HG03575 (cell line): ENCODE results near the gene MCF2L.

Source experiments
- ATAC-seq: cut with Tn5 transposase; IDR thresholded peaks from one replicate; pipeline ENCODE4 v1.9.1; 2021; ENCODE audit not compliant: unreplicated experiment, insufficient number of reproducible peaks, low FRiP score; ENCODE audit errors: extremely low read depth

Gene MCF2L

DNA sequence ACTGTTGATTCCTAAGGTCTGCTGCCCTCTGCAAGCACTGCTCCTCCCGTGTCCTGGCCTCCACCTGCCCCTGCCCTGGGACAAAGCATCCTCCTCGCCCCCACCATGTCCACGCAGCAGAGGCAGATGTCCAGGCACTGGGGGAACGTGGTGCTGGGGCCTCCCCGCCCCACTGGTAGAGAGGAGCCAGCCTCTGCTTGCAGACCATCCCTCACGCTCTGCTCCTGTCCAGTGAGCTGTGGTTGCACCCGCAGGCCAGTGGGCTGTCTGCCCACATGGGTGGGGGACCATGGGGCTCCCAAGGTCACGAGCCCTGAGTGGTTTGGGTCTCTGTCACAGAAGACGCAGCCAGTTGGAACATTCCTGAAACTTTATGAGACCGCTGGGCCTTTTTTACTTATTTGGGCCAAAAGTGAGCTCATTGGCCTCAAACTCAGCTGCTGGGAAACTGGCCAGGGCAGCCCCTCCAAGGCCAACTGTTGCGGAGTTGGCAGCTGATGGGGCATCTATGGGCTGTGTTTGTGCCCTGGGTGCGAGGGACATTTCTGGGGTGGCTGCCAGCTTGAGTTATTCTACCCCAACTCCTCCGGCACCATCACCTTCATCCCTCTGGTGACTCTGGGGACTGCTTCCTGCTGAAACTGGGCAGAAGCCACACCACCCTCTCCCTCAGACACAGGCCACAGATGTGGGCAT is 71.7 kb downstream of the MCF2L start:
- ATAC-seq, result no peak

DNA sequence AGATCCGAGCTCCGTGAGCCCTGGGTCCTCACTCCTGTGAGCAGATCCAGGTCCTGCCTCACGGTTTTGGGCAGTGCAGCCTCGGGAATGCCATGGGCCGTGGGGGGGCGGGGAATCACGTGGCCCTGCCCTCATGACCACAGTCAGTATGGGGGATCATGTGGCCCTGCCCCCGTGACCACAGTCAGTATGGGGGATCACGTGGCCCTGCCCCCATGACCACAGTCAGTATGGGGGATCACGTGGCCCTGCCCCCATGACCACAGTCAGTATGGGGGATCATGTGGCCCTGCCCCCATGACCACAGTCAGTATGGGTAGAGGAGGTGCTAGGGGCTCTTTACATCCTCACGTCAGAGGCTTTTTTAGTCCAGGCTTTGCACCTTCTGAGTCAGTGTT is 72.3 kb downstream of the MCF2L start:
- no peak for ATAC-seq

DNA sequence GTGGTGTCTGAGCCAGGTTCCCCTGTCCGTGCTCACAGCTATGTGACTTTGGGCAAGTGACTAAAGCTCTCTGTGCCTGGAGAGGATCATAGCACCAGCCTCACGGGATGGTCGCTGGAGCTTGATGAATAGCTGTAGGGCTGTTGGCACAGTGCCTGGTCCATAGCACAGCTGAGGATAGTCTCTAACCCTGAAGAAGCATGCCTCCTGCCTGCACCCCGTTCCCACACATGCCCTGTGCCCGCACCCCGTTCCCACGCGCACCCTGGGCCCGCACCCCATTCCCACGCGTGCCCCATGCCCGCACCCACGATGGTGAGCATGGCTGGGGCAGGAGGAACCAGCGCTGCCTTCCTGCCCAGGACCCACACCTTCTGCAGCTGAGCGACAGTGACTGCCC is 72.9 kb downstream of the MCF2L start:
- ATAC-seq, result no peak

DNA sequence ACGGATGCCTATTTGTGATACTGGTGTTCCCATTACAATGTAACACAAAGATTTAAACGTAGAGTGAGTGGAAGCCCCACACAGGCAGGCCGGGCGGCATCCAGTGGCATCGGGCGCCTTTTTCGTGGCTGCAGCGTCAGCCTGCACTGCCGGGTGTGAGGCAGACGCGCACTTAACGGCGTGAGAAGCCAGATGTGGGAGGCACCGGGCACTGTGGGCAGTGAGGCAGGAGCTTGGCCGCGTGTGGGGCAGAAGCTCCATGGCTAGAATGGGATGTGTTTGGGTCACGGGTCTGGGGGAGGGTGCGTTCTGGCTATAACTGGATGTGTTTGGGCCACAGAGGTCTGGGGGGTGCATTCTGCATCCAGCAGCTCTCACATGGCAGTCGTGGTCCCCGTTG is 73.4 kb downstream of the MCF2L start:
- ATAC-seq, result no peak

DNA sequence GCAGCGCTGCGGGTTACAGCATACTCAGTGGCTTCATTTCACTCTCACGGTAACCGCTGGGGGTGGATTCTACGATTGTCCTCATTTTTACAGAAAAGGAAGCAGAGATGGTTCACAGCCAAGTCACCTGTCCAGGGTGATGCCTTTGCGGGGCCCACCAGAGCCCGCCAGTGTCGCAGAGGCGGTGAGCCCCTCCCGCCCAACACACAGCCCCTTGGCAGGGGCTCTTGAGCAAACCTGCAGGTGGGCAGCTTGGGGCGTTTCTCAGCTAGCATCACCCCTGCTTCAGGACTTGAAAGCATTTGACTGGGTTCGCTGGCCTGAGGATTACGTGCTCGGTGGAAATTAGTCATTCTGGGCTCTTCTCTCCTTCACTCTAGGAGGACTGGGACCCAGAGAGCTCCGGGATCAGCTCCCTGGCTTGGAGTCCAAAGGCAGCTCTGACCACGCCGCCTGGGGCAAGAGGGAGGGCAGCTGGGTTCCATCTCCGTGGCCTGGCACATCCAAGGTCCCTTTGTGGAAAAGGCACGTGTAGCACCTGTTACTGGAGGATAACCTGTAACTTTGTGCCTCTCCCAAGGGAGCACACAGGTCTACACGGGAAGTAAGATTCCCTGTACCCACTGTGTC is 74.1 kb downstream of the MCF2L start:
- ATAC-seq, result no peak

DNA sequence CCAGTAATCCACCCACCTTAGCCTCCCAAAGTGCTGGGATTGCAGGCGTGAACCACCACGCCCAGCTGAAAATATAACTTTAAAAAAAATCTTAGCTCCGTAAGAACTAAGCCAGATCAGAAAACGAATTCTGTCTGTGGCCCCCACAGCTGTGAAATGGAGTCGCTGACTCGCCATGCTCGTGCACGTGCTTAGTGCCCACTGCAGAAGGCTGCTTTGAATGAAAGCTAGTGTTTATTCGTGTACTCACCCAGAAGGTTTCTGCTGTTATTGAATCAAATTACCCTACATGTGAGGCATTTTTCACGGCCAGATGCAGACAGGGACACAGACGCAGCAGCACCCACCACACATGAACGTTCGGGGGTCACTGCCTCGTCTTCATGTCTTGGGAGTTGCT is 74.9 kb downstream of the MCF2L start:
- ATAC-seq, result no peak

DNA sequence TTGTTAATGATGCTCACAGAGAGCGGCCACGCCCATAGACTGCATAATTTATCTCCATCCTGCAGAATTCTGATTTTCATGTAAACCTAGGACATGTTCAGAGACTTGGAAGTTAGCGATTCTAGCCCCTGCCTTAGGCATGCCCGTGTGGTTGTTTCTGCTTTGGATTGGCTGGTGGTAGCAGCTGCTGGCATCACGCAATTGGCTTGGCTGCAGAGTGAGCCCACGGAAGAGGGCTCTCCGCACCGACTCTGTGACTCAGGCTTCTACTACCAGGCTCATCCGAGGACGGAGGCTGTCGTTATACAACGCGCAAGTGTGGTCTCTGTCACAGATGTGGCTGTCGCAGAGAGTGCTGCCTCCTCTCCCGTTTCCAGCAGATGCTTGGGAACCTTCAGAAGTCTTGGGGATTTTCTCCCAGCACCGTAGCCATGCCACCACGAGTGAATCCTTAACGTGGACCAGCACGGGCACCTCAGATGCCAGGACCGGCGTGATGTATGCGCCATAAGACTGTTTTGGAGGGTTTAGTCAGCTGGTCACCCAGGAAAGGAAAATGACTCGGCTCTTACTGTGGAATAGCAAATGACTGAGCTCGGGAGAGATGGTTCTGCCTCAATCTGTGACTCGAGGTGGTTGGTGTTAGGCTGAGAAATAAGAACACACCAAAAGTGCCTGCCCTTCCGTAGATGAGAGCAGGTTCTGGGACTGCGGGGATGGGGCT is 75.5 kb downstream of the MCF2L start:
- no peak for ATAC-seq

DNA sequence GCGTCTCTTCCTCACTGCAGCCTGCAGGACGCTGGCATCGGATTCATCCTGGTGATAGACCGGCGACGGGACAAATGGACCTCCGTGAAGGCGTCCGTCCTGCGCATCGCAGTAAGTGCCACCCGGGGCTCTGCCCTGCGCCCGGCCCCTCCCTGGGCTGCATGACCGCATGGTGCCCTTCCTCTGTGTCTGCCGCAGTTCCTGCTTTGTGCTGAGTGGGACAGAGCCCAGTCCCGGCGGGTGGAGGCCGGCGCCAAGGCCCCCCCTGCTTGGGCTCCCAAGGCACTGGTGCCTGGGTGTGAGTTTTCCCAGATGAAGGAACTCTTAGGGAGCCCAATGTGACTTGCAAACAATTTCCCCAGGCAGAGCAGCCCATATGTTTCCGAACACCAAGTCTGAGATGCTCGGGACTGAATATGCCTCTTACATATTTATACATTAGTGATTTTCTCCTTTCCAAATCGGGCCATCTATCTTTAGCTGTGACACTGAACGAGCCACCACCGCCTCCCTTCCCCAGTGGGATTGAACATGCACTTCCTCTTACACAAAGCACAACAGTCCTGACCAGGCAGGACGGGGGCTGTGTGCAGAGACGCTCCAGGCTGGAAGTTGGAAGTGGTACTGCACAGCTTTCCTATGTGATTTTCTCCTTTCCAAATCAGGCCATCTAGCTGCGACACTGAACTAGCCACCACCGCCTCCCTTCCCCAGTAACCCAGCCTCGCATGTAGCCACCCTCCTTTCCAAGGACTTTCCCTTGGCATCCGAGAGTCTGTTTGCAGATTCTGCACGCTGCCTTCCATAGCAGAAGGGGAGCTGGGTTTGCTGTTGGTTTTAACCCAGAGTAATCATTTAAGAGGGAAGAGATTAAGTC is 76.5 kb downstream of the MCF2L start:
- ATAC-seq, result no peak

DNA sequence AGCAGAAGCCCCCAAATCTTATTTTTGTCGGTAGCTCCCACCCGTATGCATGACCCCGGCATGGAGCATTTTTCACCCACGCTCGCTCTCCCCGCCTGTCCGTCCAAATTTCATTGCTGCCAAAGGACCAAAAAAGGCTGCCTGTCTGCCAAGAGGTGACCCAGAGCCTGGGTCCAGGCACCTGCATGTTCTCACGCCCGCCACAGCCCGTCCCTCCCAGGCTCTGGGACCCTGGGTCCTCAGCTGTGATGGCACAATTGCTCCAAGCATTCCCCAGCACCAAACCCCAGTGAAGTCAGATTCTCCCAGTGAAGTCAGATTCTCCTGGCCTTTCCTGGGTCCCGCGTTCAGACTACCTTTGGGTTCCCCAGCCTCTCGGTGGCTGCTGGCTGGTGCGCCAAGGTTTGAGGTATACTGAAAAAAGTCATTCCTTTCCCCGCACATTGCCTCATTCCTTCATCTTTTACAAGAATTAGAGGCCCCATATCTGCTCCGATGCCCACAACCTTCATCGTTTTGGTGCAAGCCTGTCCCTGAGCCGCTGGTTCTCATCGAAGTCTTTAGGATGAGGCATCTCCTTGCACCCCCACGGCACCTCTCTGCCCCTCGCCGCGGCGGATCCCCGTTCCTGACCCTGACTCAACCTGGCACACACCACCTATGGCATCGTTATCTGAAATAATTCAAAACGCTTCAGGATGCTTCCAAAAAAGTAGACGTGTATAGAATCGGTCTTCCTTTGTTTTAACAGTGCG is 77.3 kb downstream of the MCF2L start:
- no peak for ATAC-seq

DNA sequence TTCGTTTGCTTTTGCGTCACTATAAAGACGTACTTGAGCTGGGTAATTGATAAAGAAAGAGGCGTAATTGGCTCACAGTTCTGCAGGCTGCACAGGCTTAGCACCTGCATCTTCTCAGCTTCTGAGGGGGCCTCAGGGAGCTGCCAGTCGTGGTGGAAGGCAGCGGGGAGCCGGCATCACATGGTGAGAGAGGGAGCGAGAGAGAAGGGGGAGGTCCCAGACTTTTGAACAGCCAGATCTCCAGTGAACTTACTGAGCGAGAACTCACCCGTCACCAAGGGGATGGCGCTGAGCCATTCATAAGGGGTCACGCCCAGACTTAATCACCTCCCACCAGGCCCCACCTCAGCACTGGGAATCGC is 77.8 kb downstream of the MCF2L start:
- ATAC-seq, result no peak

DNA sequence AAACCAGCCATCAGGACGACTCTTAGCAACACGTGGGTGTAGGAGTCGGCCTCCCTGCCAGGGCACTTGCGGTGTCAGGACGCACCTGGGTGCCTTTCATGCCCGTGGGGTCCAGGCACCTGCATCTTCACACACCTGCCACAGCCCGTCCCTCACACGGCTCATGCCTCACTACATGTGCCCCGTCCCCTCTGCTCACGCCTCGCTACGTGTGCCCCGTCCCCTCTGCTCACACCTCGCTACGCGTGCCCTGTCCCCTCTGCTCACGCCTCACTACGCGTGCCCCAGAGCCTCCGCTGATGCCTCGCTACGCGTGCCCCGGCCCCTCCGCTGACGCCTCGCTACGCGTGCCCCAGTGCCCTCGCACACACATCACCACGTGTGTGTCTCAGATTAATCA is 78.6 kb downstream of the MCF2L start:
- ATAC-seq, result no peak

DNA sequence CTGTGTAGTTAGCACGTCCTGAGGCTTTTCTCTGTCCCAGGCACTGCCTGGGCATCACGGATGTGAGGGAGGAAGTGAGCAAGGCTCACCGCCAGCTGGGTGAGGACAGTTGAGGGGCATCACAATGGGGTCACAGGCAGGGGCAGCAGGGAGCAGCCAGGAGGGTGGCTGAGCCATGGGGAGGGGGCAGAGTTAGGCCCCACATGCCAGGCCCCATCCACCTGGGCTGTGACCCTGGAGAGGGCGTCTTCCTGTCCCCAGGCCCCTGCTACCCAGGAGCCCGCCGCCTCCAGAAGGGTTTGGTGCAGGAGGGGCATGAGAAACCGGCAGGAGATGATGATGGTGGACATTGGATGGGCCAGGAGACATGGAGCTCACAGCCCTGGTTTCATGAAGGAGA is 79.8 kb downstream of the MCF2L start:
- no peak for ATAC-seq

DNA sequence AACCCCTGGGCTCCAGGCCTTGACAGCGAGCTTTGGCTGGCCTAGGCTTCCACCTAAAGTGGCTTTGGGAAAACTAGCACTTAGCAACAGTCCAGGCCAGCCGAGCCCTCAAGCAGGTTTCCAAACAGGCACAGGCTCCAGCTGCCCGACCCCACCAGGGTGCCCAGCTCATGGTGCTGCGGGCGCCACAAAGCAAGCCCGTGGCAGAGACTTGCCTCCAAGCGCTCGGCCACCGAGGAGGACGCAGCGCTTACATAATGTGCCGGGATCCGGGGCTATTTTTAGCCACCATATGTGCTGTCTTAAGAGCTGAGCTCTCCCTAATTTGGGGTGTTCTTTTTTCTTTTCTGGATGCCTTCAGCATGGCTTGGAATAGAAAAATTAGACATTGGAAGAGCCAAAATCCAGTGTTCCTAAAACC is 80.5 kb downstream of the MCF2L start:
- no peak for ATAC-seq

DNA sequence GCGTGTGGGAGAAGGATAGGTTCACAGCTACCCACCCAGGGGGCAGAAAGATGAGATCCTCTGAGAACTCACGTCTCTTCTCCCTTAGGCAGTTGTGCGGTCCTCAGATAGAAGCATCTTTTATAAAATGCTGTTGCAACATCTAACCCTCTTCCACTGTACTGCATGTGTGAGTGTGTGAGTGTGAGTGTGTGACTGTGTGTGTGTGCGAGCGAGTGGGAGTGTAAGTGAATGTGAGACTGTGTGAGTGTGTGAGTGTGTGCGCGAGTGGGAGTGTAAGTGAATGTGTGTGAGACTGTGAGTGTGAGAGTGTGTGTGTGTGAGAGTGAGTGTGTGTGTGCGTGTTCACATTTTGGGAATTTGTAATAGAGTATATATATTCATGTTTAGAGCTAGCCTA is 81.0 kb downstream of the MCF2L start:
- no peak for ATAC-seq

DNA sequence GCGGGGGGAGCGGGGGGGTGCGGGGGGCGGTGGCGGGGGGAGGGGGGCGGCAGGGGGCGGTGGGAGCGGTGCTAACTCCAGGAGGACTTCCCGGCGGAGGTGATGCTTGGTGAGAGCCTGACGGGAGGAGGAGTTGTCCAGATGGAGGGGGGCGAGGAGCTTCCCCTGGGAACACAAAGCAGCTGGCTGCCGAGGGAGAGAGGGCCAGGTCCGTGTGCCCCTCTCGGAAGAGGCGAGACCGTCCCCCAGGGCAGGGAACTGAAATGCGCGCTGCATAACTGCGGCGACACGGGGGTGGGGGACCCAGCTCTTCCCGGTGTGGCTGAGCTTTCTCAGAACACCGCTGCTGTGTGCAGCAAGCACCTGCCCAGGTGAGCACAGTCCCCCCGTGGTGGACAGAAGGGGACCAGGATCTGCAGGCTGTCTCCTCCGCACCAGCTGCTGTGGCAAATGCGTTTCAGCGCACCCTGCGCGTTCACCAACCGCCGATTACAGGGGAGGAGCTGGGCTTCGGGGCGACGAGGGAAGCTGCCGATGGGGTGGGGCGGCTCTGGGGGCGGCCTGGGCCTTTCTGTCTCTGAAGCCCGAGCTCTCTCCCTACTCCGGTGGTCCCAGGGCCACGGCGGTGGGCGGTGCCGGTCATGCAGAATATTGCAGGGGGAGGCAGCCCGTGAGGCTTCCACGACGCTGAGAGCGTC is 81.9 kb downstream of the MCF2L start:
- no peak for ATAC-seq

DNA sequence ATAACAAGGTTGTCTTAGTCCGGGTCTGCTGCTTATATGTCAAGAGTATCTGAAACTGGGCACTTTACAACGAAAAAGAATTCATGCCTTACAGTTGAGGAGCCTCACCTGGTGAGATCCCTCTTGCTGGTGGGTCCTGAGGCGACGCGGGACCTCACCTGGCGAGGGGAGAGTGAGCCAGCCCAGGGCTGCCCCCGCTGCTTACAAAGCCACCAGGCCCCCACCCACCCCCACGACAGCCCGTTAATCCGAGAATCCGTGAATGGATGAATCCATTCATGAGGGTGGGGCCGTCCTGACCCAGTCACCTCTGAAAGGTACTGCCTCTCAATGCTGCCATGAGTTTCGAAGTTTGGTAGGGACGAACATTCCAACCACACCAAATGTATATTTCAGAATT is 82.6 kb downstream of the MCF2L start:
- no peak for ATAC-seq

DNA sequence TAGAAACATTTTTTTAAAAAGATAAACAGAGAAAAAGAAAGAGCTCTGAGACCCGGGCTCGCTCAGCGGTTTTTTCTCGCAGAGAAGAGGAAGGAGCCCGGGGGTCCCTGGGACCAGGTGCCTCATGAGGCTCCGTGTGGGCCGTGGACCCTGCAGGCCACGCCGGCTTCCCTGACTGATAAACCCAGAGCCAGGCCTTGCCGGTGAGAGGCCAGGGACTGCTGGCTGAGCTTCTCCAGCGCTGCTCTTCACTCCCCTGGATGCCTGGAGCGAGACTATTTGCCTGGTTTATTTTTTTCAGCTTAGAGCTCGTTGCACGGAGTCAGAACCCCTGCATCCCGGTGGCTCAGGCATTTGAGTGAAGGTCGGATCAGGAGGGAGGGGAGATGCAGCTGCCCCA is 83.2 kb downstream of the MCF2L start:
- ATAC-seq, result no peak

DNA sequence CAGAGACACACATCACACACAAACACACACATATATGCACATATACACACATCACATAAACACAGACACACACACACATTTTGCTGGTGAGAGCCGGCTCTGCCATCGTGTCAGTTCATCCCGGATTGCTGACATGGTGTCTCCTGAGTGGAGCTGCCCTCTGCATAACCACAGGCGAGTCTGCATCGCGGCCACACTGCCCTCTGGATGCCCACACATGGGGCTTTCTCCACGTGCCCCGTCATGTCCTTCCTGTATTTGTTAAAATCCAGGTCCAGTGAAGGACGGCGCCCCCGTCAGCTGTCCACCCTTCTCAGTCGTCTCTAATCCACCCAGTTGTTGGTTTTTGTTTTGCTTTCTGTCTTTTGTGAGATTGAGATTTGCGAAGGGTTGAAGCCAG is 84.0 kb downstream of the MCF2L start:
- ATAC-seq, result no peak
